Right ventricle myocardium inferior (tissue), 1 donor: Measurements from ENCODE around the gene ADTRP. TPM values are rescaled to one million over a fixed set of nuclear protein-coding genes. Genes with fewer than 3 reads are reported as not detected.

Source experiments
- ATAC-seq: fragments of 200-7000 bp; cut with Tn5 transposase; one replicate; pipeline ENCODE4 v1.9.1; 2020; ENCODE audit warnings: mild to moderate bottlenecking, moderate library complexity
- DNase-seq: peaks from one replicate; pipeline ENCODE4 v3.0.0; 2021; ENCODE audit errors: missing footprints
- intact Hi-C: fragments of 100-400 bp; cut with DNase I; formaldehyde crosslinking; loops from one replicate; pipeline ENCODE4 v1.11.0; 2022
- total RNA-seq: library from RNA; stranded (reverse); fragmentation: NEBNext Ultra II Directional; extraction: Animal tissue kit (Norgen Biotek cat#: 25700); gene quantifications from one replicate; pipeline ENCODE4 v1.2.1, GENCODE V29; 2021
- donor health status: DM: no; HTN: yes; CAD: no; lungs with severe emphysema.

The ADTRP gene
- total RNA-seq, 1 donor from 2014 or later = not detected

DNA sequence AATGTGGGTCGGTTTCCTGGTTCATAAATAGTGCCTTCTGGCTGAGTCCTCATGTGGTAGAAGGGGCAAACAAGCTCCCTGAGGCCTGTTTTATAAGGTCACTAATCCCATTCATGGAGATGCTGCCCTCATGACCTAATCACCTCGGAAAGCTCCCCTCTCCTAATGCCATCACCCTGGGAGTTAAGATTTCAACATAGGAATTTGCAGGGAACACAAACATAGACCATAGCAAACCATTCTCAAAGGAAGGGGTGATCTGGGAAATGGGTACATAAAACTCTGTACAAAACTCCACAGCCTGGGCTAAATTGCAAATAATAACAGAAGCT is 1.5 kb upstream of the ADTRP start:
- ATAC-seq (no peak), DNase-seq (no peak)
- intact Hi-C loops = no loop called here

DNA sequence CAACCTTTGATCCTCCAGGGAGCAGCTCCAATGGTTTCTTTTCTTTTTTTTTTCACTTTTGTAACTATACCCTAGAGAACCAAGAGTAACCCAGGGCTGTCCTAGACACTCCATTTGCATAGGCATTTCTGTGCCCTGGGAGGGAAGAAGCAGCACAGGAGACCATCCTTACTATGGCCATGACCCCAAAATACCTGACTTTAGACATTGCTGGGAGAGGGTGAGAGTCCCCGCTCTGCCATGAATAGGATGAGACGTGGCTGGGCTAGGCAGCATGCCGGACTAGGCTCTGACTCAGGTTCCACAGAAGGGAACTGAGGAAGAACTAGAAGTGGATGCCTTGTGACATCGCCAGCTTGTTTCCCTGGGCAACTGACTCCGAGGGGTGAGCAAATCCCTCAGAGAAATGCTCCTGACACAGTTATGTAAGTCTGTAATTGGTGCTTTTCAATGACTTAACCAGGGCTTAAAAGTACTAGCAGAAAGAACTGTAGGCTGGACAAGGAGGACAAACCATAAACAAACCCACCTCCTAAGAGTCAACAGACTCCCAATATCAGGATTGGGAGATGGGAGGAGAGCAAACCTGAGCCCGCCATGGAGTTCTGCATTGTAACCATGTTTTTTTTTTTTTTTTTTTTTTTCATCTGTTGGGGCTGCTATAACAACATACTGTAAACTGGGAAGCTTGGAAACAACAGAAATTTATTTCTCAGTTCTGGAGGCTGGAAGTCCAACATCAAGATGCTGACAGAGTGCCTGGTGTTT is 910 bp upstream of the ADTRP start:
- DNase-seq = no peak
- ATAC-seq = no peak
- intact Hi-C loops = no loop called here

DNA sequence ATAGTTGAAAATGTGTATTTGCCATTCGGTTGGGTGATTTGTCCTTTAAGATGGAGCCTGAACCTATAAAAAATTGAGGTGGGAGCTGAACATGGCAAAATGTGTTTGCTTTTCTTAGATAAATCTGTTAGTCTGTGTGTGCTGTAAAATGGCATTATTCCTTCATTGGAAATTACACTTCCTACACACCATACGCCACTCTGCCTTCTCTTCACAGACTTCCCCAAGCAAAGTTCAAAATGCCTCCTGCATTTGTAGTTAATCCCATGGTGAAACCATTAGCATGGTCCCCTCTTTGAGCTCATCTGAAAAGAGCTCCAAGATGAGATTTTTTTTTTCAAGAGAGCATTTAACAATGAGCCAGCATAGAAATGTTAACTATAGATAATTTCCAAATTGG is 567 bp downstream of the ADTRP start:
- intact Hi-C loops = no loop called here
- no peak for ATAC-seq
- DNase-seq = no peak

DNA sequence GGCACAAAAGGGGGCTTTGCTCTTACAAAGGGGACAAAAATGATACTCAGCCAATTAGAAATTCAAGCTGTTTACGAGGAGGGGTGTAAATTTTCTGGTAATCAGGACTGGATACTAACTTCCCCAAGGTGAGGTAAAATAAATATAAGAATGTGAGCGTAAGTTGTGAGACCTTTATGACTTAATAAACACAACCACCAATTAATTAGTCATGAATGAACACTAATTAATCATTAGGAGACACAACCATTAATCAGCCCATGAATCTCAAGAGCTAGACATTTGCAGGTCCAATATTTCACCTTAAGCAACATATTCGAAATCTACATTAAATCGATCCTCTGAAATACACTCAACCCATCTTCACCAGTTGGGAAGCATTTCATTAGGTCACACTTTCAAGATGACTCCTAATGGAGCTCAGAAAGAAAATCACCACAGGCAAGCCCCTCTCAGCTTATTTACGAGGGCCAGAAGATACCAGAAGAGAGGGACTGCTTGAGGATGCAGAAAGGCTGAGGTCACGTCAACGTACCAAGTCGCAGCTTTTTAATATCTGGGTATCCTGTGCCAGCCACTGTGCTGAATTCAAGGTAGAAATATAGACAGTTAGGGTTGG is 2.7 kb downstream of the ADTRP start:
- ATAC-seq = no peak
- no peak for DNase-seq
- intact Hi-C loops = no loop called here

DNA sequence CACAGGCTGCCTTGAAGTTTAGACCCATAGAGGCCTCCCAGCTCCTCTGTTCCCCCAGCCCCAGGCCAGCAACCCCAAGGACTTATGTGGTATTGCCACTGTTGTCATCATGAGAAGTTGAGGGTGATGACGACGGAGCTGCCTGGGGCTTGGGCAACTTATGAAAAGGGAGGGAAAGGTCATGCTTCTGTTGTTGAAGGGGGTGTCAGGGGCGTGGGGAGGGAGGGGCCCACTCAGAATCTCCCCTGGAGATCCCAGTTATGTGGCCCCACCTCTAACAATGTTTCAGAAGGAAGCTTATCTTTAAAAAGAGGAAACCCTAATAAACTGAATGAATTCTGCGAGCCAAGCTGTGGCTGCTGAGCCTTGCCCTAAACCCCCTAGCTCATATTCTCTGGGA is 4.2 kb downstream of the ADTRP start:
- intact Hi-C loops = no loop called here
- ATAC-seq = no peak
- no peak for DNase-seq

DNA sequence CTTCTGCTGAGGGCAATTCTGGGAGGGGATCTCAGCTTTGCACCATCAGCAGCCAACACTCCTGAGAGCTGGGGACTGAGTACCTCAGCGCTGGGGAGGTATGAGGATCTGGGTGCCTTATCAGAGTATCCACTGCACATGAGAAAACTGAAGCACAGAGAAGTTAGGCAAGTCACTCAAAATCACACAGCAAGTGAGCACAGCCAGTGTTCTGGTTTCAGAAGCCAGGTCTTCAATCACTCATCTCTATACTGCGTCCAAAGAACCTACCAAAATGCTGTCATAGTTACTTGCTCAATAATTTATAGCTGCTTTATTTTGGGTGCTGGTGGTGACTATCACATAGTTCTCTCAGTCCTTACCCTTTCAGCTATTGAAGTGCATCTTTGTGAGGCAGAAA is 5.0 kb downstream of the ADTRP start:
- intact Hi-C loops = no loop called here
- DNase-seq (no peak), ATAC-seq (no peak)

DNA sequence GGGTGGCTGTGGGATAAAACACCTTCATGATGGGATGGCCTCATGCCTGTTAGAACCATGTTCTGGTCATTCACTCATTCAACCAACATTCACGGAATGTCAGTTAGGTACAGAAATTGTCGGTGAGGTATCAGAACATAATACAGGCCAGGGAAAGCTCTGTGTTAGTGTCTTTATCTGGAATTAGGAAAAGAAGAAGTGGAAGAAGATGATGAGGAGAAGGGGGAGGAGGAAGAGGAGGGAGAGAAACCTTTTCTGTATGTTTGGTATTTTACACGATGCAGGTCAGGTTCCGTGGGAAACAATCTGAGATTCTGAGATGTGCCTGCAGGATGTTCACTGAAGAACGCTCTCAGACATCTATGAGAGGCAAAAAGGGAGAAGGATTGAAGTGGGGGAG is 5.6 kb downstream of the ADTRP start:
- intact Hi-C loops = no loop called here
- DNase-seq = no peak
- ATAC-seq = no peak

DNA sequence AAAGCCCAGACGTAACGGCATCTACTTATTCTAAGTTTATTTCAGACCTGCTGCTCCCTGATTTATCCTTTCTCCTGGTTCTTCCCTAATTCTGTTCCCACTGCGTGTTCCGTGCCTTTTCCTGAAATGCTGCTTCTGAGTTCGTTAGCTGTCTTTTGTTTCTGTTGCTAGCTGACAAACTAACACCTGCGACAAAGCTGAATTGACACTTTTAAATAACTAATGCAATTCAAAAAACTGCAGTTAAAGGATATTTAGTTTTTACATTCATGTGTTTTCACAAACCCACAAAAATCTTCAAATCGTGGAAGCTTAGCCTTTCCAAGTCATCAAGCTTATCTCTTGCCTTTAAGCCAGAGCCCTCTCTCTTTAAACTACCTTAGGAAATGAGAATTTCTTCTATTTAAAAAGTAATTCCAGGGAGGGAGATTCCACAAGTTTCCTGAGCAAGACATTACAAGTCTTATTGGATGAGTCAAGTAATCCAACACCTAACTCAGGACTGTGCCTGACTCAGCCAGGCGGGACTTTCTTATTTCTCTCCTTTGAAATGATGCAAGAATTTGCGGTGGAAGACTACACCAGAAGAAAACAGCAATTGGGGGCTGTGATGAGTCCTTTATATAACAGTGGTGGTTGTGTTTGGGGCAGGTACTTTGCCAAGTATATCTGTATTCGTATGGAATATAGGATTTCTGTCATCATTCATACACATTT is 6.3 kb downstream of the ADTRP start:
- intact Hi-C loops = no loop called here
- DNase-seq (no peak), ATAC-seq (no peak)

DNA sequence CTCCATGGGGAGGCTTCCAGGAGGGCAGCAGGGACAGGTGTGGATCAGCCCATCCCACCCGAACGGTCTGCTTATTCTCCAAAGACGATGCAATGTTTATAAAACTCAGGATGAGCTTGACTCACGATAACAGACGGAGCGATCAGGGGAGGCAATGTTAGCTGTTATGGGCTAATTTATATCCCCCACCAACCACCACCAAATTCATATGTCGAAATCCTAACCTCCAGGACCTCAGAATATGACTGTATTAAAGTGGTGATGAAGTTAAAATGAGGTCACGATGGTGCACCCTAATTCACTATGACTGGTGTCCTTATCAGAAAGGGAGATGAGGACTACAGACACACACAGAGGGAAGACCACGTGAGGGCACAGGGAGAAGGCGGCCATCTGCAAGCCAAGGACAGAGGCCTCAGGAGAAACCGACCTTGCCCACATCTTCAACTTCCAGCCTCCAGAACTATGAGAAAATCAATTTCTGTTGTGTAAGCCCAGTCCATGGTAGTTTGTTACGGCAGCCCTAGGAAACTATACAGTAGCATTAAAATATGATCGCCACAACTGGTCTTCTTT is 7.0 kb downstream of the ADTRP start:
- intact Hi-C loops = no loop called here
- no peak for DNase-seq
- ATAC-seq = no peak

DNA sequence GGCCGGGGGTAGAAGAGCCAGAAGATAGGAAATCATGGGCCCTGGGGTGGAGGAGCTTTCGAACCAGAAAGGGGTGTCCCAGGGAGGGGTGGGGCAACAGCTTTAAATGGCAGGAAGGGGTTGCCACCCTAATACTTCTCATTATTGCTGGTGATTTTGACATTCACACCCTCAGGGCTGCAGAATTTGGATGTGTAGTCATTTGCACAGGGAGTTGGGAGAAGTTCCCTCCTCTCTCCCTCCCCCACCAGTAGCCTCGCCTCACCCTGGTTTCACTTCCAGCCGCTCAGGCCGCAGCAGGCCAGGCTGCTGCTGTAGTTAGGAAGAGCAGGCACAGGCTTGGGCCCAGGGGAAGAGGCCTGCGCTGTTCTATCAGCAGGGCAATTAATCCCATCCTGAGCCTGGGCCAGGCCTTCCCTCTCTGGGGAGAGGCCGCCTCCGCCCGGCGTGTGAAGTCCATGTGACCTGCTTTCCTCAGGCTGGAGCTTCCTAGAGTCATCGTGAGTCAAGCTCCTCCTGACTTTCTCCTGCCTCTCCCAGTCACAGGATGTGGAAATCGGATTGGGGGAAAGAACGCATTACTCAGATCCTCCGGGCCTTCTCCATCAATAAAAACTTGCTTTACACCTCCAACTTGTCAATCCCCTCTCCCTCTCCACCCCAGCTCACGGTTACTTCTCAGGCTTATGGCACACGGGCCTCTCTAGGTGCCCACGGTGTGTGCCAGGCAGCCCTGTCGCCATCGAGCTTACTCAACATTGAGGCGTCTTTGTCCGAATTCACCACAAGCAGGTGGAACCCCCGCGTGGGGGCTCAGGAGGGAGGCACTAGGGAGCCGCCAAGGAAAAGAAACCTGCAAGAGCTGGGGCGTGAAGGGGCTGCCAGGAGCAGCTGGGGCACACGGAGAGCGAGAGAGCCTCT is 7.8 kb downstream of the ADTRP start:
- intact Hi-C loops = no loop called here
- ATAC-seq (peak; percentile 99), DNase-seq (peak; percentile 94)

DNA sequence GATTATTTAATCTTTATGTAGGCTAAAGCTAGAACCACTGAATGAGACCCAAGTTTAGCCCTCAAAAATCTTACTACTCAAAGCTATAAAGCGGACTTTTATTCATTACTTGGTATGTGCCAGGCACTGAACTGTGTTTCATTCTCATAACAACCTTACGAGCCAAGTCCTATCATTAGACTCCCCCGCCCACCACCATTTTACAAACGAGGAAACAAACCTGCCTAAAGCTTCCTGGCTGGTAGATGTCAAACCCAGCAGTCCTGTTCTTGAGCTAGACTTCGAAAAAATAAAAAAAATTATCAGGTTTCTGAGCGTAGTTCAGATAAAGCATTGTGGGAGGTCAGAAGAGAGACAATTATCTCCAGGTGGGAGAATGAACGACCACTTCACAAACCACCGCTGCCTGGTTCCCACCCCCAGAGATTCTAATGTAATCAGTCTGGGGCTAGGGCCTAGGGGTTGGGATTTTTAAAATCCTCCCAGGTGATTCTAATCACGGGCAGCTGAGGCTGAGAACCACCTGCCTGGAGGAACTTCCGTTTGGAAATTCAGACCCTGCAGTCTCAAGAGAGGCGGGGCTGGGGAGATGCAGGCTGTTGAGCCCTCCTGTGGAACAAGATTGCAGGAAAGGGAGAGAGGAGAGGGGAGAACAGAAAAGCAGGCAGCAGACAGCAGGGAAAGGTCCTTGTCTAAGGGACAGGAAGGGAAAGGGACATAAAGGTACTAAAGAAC is 8.6 kb downstream of the ADTRP start:
- intact Hi-C loops = no loop called here

DNA sequence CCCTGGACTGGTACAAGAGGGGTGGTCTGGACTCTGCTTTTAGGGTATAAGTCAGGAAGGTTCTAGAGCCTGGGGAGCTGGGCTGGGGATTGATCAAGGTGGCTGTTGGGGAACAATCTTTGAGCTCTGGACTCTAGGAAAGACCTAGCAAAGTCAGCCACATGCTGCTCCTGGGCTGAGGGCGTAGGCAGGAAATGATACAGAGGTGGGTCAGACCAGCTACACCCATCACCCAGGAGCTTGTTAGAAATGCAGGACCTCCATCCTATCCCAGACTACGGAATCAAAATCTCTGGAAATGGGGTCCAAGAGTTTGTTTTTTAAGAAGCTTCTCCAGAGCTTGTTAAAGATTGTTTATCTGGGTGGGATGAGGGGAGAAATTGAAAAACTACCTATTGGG is 9.4 kb downstream of the ADTRP start:
- no peak for ATAC-seq
- intact Hi-C loops = no loop called here

More for the DNA sequence above, 8.6 kb downstream of the ADTRP start:
- ATAC-seq (no peak), DNase-seq (no peak)

DNA sequence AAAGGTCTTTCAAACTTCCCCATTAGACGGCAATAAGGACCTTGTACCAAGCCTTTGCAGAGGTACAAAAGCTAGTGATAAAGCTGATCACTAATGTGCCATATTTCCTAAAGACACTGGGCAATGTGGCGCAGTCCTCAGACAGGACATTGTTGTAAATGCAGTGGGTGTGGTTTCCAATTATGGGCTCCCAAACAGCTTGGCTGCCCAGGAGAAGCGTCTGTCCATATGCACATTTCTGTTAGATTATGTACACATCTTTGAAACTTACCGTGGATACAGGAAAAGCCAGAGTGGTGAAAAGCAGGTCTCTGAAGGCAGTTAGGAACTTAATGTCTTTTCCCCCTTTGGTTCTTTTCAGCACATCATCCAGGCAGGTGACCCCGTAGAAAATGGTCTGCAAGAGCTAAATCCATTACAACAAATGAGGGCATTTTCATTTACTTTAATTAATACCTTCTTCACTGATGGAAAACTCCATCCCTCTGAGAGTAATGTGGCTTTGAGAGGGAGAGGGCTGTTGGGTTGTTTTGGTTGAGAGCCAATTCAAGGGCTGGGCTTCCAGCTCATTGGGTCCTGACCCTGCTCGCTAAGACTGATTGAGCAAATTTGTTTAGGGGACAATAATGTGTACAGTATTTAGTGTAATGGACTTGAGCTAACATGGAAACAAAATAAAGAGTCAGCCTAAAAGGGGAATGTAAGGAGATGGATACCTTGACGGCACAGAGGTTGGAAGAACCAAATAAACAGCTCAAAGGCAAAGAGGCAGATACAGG is 10.4 kb downstream of the ADTRP start:
- DNase-seq (no peak), ATAC-seq (no peak)
- intact Hi-C loops = no loop called here

More for the DNA sequence above, 9.4 kb downstream of the ADTRP start:
- no peak for DNase-seq

DNA sequence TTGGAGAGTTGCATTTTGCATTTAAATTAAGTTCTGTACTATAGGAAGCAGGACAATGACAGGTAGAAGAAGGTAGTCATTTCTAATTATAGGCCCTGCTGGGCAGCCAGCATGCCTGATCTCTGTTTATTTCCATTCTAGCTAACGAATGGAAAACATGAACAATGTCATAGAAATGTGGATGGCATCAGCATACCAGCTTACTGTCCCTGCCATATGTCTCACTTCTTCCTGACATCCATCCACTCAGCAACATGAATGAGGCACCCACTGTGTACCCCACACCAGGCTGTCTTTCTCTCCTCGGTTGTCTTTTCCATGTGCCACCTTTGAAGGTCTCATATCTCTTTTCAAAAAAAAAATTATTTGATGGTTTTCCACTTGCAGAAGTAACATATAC is 11.1 kb downstream of the ADTRP start:
- intact Hi-C loops = no loop called here
- DNase-seq (no peak), ATAC-seq (no peak)

DNA sequence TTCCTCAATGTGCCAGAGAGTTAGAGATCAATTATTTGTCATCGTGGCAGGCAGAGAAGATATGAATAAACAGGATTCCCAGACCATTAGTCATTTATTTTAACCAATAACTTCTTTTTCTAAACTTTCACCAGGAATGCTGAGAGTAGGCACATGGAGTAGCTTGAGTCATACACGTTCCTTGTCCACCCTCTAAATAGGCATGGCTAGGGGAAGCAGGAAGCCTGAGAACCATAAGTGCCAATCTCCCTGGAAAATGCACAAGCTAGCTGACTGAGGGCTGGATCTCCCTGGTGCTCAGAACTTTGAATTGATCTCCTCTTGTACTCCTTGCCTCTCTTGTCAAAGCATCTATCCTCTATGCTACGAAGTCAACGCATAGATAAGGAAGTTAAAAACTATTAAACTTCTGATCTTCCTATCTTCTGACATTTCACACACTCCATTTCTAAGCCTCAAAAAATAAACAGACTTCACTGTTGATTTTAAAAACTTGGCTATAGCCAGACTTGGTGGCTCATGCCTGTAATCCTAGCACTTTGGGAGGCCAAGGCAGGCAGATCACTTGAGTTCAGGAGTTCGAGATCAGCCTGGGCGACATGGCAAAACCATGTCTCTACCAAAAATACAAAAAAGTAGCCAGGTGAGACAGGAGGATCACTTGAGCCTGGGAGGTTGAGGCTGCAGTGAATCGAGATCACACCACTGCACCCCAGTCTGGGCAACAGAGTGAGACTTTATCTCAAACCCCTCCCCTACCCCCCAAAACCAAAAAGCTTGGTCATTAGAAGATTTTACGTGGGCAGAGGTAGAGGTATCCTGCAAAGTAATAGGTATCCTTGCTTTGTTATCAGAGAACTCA is 11.8 kb downstream of the ADTRP start:
- intact Hi-C loops = no loop called here
- ATAC-seq = no peak
- no peak for DNase-seq

DNA sequence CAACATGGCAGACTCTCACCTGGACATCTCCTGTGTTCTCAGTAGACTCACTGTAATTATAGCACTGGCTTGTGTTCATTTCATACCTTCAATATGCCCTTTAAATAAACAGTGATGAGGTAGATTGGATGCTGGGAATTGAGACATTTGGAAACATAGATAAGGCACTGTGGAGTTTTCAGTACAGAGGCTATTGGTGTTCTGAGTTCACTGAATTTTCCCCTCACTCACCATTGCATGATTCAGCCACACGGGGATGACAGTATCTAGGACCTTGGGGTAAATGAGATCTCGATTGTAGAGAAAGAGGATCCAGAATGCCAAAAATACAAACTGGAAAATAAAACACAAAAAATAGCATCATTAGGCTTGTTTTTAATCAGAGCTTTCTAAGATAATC is 12.6 kb downstream of the ADTRP start:
- no peak for DNase-seq
- no peak for ATAC-seq
- intact Hi-C loops = no loop called here

DNA sequence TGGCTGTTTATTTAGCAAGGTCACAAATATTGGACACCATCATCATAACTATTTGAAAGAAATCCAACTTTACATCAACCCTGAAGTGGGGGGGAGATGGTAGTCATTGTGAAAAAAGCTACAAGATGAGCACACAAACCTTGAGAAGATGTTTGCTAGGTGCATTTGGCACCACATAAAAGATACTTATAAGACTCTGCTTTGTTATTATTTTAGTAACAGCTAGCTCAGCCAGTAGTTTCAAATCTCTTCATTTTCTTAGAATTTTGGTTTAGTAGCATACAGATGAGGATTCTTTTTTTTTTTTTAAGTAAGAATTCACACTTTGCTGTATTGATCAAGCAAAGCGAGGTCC is 14.4 kb downstream of the ADTRP start:
- DNase-seq = no peak
- ATAC-seq = no peak
- intact Hi-C loops = no loop called here
